ENCODE measurements around the gene HS2ST1.
"Not testable (repeated sequence)": the region's sequence is repeated elsewhere in the genome, so short reads cannot be mapped to it uniquely, and the experiment has no call there.

The HS2ST1 gene

DNA sequence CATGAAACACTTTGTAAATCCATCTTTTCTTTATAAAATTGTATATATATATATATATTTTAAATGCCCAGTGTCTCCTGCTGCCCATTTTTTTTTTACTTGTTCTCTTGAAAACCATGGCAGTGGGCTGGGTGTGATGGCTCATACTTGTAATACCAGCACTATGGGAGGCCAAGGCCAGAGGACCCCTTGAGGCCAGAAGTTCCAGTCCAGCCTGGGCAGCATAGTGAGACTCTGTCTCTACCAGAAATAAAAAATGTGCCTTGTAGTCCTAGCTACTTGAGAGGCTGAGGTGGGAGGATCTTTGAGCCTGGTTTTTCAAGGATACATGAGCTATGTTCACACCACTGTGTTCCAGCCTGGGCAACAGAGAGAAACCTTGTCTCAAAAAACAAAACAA, 62.2 kb downstream of the HS2ST1 start:
- no peak overlapping the region for H3K4me3 ChIP-seq (ENCODE audit: low read depth, low read length)
- TF ChIP-seq, protein P1, sequence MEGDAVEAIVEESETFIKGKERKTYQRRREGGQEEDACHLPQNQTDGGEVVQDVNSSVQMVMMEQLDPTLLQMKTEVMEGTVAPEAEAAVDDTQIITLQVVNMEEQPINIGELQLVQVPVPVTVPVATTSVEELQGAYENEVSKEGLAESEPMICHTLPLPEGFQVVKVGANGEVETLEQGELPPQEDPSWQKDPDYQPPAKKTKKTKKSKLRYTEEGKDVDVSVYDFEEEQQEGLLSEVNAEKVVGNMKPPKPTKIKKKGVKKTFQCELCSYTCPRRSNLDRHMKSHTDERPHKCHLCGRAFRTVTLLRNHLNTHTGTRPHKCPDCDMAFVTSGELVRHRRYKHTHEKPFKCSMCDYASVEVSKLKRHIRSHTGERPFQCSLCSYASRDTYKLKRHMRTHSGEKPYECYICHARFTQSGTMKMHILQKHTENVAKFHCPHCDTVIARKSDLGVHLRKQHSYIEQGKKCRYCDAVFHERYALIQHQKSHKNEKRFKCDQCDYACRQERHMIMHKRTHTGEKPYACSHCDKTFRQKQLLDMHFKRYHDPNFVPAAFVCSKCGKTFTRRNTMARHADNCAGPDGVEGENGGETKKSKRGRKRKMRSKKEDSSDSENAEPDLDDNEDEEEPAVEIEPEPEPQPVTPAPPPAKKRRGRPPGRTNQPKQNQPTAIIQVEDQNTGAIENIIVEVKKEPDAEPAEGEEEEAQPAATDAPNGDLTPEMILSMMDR (IDR thresholded peaks at IDR 0.05; ENCODE audit: insufficient read depth, low read depth, low read length, missing control alignments): no peak
- DNase-seq (ENCODE audit: low read depth): no peak

DNA sequence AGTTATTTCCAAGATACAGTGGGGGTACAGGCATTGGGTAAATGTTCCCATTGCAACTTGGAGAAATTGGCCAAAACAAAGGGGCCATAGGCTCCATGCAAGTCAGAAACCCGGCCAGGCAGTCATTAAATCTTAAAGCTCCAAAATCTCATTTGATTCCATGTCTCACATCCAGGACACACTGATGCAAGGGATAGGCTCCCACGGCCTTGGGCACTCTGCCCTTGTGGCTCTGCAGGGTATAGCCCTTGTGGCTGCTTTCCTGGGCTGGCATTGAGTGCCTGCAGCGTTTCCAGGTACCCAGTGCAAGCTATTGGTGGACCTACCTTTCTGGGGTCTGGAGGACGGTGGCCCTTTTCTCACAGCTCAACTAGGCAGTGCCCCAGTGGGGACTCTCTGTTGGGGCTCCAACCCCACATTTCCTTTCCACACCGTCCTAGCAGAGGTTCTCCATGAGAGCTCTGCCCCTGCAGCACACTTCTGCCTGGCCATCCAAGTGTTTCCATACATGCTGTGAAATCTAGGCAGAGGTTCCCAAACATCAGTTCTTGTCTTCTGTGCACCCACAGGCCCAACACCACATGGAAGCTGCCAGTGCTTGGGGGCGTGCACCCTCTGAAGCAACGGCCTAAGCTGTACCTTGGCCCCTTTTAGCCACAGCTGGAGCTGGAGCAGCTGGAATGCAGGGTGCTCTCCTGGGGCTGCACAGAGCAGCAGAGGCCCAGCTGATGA, 67.2 kb downstream of the HS2ST1 start:
- no peak for DNase-seq (ENCODE audit: low read depth)
- TF ChIP-seq, protein P1 (IDR thresholded peaks at IDR 0.05; ENCODE audit: insufficient read depth, low read depth, low read length, missing control alignments): no peak
- no peak overlapping the region for H3K4me3 ChIP-seq (ENCODE audit: low read depth, low read length)

DNA sequence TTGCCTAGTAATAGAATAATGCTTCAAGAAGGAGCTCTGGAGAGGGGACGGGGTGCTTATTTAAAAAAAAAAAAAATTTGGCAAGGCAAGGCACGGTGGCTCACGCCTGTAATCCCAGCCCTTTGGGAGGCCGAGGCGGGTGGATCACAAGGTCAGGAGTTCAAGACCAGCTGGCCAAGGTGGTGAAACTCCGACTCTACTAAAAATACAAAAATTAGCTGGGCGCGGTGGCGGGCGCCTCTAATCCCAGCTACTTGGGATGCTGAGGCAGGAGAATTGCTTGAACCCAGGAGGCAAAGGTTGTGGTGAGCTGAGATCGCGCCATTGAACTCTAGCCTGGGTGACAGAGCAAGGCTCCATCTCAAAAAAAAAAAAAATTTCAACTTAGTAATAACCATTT, 69.2 kb downstream of the HS2ST1 start:
- H3K4me3 ChIP-seq (ENCODE audit: low read depth, low read length); DNase-seq (ENCODE audit: low read depth): not testable (repeated sequence)

DNA sequence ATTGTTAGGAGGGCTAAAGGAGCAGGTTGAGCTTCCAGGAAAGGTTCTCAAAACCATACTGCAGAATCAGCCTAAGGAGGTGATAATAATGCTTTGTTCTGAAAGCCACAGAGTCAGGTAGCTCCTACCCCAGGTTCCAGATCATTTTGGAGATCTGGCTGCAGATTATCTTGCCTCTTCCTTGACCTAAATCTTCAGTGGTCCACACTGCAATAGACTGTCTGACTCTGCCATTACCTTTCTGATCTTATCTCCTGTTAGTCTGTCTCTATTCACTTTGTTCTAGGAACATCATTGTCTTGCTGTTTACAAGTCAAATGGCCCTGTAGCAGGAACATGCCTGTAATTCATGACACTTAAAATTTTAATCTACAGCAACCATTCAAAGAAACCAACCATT, 73.0 kb downstream of the HS2ST1 start:
- DNase-seq (ENCODE audit: low read depth): no peak

DNA sequence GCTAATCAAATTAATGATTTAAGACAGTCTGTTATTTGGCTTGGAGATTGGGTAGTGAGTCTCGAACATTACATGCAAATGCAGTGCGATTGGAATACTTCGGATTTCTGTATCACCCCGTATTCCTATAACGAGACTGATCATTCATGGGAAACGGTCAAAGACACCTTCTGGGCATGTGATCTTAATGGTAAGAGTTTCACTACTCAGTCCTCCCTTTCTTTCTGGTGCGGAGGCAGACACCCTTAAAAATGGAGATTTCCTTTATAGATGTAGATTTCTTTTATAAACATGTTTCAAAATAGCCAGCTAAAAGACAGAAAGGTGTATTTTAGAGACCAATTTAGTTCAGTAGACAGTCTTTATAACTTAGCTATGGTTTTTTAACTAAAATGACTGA, 74.4 kb downstream of the HS2ST1 start:
- TF ChIP-seq, protein P1 (IDR thresholded peaks at IDR 0.05; ENCODE audit: insufficient read depth, low read depth, low read length, missing control alignments): no peak
- H3K4me3 ChIP-seq (ENCODE audit: low read depth, low read length): no peak overlapping the region
- DNase-seq (ENCODE audit: low read depth): no peak

More for the DNA sequence above, 73.0 kb downstream of the HS2ST1 start:
- H3K4me3 ChIP-seq (ENCODE audit: low read depth, low read length): no peak overlapping the region
- TF ChIP-seq, protein P1 (IDR thresholded peaks at IDR 0.05; ENCODE audit: insufficient read depth, low read depth, low read length, missing control alignments): no peak

DNA sequence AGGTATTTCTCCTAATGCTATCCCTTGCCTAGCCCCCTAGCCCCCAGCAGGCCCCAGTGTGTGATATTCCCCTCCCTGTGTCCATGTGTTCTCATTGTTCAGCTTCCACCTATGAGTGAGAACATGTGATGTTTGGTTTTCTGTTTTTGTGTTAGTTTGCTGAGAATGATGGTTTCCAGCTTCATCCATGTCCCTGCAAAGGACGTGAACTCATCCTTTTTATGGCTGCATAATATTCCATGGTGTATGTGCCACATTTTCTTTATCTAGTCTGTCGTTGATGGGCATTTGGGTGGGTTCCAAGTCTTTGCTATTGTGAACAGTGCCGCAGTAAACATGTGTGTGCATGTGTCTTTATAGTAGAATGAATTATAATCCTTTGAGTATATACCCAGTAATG, 75.3 kb downstream of the HS2ST1 start:
- not testable (repeated sequence) for H3K4me3 ChIP-seq (ENCODE audit: low read depth, low read length); DNase-seq (ENCODE audit: low read depth)

DNA sequence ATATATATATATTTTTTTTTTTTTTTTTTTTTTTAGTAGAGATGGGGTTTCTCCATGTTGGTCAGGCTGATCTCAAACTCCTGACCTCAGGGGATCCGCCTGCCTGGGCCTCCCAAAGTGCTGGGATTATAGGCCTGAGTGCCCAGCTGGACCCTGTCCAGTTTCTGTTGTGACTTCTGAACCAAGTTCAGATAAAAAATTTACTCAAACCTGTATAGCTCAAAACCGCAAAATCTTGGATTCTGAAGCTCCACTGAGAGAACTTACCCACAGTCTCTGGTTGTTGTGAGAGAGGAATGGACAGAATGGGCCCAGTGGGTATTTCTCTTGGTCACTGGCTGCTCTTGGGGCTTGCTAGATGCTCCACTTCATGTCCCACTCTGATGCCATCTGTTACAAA, 76.4 kb downstream of the HS2ST1 start:
- TF ChIP-seq, protein P1 (IDR thresholded peaks at IDR 0.05; ENCODE audit: insufficient read depth, low read depth, low read length, missing control alignments): no peak
- no peak overlapping the region for H3K4me3 ChIP-seq (ENCODE audit: low read depth, low read length)
- DNase-seq (ENCODE audit: low read depth): no peak

DNA sequence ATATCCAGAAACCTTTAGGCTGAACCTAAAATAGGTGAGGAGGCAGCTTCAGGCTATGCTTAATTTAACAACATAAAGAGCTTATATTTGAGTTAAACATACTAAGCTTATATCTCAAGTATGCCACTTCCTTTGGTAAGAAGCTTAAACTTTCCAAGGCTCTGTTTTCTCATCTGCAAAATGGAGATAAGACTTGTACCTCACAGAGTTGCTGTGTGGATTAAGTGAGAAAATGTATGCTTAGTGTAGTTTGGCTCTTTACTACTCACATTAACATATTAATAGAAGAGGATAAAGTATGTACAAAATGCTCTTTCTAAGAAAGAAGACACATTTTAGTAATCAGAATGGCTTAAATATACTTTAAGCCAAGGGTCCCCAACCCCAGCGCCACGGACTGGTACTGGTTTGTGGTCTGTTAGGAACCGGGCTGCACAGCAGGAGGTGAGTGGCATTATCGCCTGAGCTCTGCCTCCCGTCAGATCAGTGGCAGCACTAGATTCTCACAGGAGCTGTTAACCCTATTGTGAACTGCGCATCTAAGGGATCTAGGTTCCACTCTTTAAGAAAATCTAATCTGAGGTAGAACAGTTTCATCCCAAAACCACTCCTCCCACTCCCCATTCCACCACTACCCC, 77.2 kb downstream of the HS2ST1 start:
- no peak for DNase-seq (ENCODE audit: low read depth)
- no peak overlapping the region for H3K4me3 ChIP-seq (ENCODE audit: low read depth, low read length)
- TF ChIP-seq, protein P1 (IDR thresholded peaks at IDR 0.05; ENCODE audit: insufficient read depth, low read depth, low read length, missing control alignments): no peak
